K562 (cell line): ENCODE data around the gene UBE2M. TPM values are rescaled to one million over a fixed set of nuclear protein-coding genes. Genes with fewer than 3 reads are reported as not detected.
A peak's percentile ranks its signal among the peaks of the same experiment; 100 is the strongest.

Experiments
- ATAC-seq: fragments of 200-7000 bp; cut with Tn5 transposase; 3 replicates; pipeline ENCODE4 v1.9.1; 2020; ENCODE audit warnings: moderate library complexity
- BruUV-seq: library from RNA; stranded (reverse); fragments of 400-500 nt; replicated peaks from 2 replicates; lab custom pipeline; 2021; lab: Mats Ljungman, UMichigan
- CTCF ChIA-PET: fragments of 300-600 bp; formaldehyde crosslinking; extraction: SDS; loops from one replicate; lab custom pipeline; 2021; ENCODE audit warnings: low intra/inter-chr PET ratio; lab: Yijun Ruan, JAX
- POLR2A ChIA-PET: fragments of 300-600, 350-650 bp; sonication (Branson Sonifier 250); formaldehyde crosslinking; extraction: SDS; loops from one replicate; lab custom pipeline; 2021; ENCODE audit warnings: antibody characterized with exemption, inconsistent platforms; lab: Yijun Ruan, JAX
- DNase-seq, 4 experiments: peaks; one replicate each; pipeline versions ENCODE4 v3.0.0 to v3.0.0-alpha.2; 2011 to 2018; ENCODE audit warnings: low spot score in 3 of 4, mixed read lengths in 3 of 4; ENCODE audit errors: extremely low read depth in 1 of 4
- FAIRE-seq: peaks from 2 replicates; lab custom pipeline; 2011; peaks lifted over from hg19 to GRCh38; lab: Jason Lieb, UNC
- H2AFZ ChIP-seq: 2 replicates; pipeline ENCODE4 v1.6.0; 2011; ENCODE audit warnings: low read depth, low read length, control low read depth, inconsistent platforms
- H3K27ac ChIP-seq: fragments of 200-600 bp; 3 replicates; pipeline ENCODE4 v1.8.0; 2011; ENCODE audit warnings: low read depth, mild to moderate bottlenecking, control low read depth, inconsistent platforms, low read length, moderate library complexity, mixed read lengths; ENCODE audit errors: extremely low read depth
- H3K27me3 ChIP-seq, 2 experiments: fragments of 300-600 bp in 1 of 2; 2 replicates in 1 of 2; 3 replicates in 1 of 2; pipeline versions ENCODE4 v1.6.0 to v1.8.0; 2011; ENCODE audit warnings: inconsistent platforms in 2 of 2, low read length in 2 of 2, mild to moderate bottlenecking in 1 of 2, mixed read lengths in 1 of 2, moderate library complexity in 1 of 2; ENCODE audit not compliant: control insufficient read depth in 2 of 2, insufficient read depth in 2 of 2
- H3K36me3 ChIP-seq: fragments of 300-600 bp; 3 replicates; pipeline ENCODE4 v1.8.0; 2011; ENCODE audit warnings: mild to moderate bottlenecking, low read length, inconsistent platforms; ENCODE audit not compliant: control insufficient read depth, insufficient read depth
- H3K4me1 ChIP-seq, 2 experiments: fragments of 200-600 bp in 1 of 2; replicated peaks in 1 of 2; 2 replicates in 1 of 2; 3 replicates in 1 of 2; pipeline versions ENCODE4 v1.5.1 to v1.8.0; 2011; ENCODE audit warnings: inconsistent platforms in 2 of 2, low read length in 2 of 2, mild to moderate bottlenecking in 1 of 2, mixed read lengths in 1 of 2, moderate library complexity in 1 of 2; ENCODE audit not compliant: control insufficient read depth in 2 of 2, insufficient read depth in 2 of 2
- H3K4me2 ChIP-seq: 2 replicates; pipeline ENCODE4 v1.6.1; 2011; ENCODE audit warnings: low read length, control low read depth, inconsistent platforms, mixed read lengths; ENCODE audit not compliant: insufficient read depth
- H3K4me3 ChIP-seq: fragments of 200-600 bp; sonication (generic), shearing (Covaris generic); 2 replicates; pipeline ENCODE4 v1.5.1; 2016; ENCODE audit warnings: control low read depth, inconsistent platforms
- H3K79me2 ChIP-seq: fragments of 200-600 bp; 3 replicates; pipeline ENCODE4 v1.8.0; 2011; ENCODE audit warnings: low read length, inconsistent platforms; ENCODE audit not compliant: control insufficient read depth, insufficient read depth
- H3K9ac ChIP-seq, 2 experiments: 2 replicates each; pipeline versions ENCODE4 v1.6.0 to v1.6.1; 2011; ENCODE audit warnings: low read depth in 2 of 2, low read length in 2 of 2, control low read depth in 1 of 2, inconsistent platforms in 1 of 2, mild to moderate bottlenecking in 1 of 2, mixed read lengths in 1 of 2; ENCODE audit not compliant: insufficient read depth in 1 of 2
- H3K9me1 ChIP-seq: one replicate; pipeline ENCODE4 v1.6.0; 2011; ENCODE audit warnings: inconsistent platforms, mild to moderate bottlenecking, low read length, moderate library complexity; ENCODE audit not compliant: control insufficient read depth, insufficient read depth
- H3K9me3 ChIP-seq: replicated peaks from 2 replicates; pipeline ENCODE4 v1.5.1; 2011; ENCODE audit warnings: low read depth, low read length, inconsistent platforms; ENCODE audit not compliant: control insufficient read depth, insufficient read depth
- H4K20me1 ChIP-seq: replicated peaks from 2 replicates; pipeline ENCODE4 v1.6.1; 2011; ENCODE audit warnings: low read length, inconsistent platforms, mixed read lengths; ENCODE audit not compliant: control insufficient read depth, insufficient read depth
- AFF1 ChIP-seq, 2 experiments: fragments of 450-650 bp; IDR thresholded peaks; 2 replicates each; pipeline ENCODE4 v1.6.1; 2018; ENCODE audit warnings: mild to moderate bottlenecking in 2 of 2, low read depth in 1 of 2; ENCODE audit not compliant: partially characterized antibody in 2 of 2
- FOS ChIP-seq: IDR thresholded peaks from 3 replicates; pipeline ENCODE4 v1.6.1; 2011; ENCODE audit not compliant: insufficient read length; ENCODE audit errors: extremely low read depth
- GABPA ChIP-seq: fragments of 200-800 bp; sonication (Bioruptor generic); conservative IDR thresholded peaks from 2 replicates; pipeline ENCODE4 v1.6.1; 2016; ENCODE audit warnings: low read depth, missing genetic modification characterization, missing compliant biosample characterization
- HDAC8 ChIP-seq: fragments of 450-650 bp; IDR thresholded peaks from 2 replicates; pipeline ENCODE4 v1.6.1; 2016; ENCODE audit warnings: mild to moderate bottlenecking, missing genetic modification characterization, moderate library complexity, missing compliant biosample characterization
- HNRNPUL1 ChIP-seq: fragments of 200-400 bp; formaldehyde crosslinking; IDR thresholded peaks from 2 replicates; pipeline ENCODE4 v1.6.1; 2017; ENCODE audit warnings: low read length
- KLF10 ChIP-seq: fragments of 250-450 bp; sonication (Bioruptor Pico); IDR thresholded peaks from 2 replicates; pipeline ENCODE4 v1.6.1; 2021; ENCODE audit warnings: matching md5 sums
- MYBL2 ChIP-seq, 2 experiments: fragments of 450-650 bp in 1 of 2; sonication (generic) in 1 of 2; formaldehyde crosslinking in 1 of 2; IDR thresholded peaks; 2 replicates each; pipeline versions ENCODE4 v1.6.1 to v1.8.1; 2017 to 2022; ENCODE audit warnings: borderline replicate concordance in 1 of 2, inconsistent platforms in 1 of 2, low read depth in 1 of 2, mild to moderate bottlenecking in 1 of 2, missing genetic modification reagents in 1 of 2, moderate library complexity in 1 of 2
- NR3C1 ChIP-seq: sonication (generic); formaldehyde crosslinking; IDR thresholded peaks from 2 replicates; pipeline ENCODE4 v1.8.1; 2022; ENCODE audit warnings: missing genetic modification reagents
- PHF8 ChIP-seq: fragments of 200-600 bp; sonication (generic); IDR thresholded peaks from 2 replicates; pipeline ENCODE4 v1.6.1; 2012; ENCODE audit warnings: mixed run types, mild to moderate bottlenecking, inconsistent platforms, low read length, moderate library complexity, borderline replicate concordance
- RBM39 ChIP-seq: fragments of 200-400 bp; formaldehyde crosslinking; optimal IDR thresholded peaks from 2 replicates; pipeline ENCODE3; 2018; ENCODE audit warnings: low read depth, low read length
- SIX5 ChIP-seq, 2 experiments: IDR thresholded peaks; 2 replicates each; pipeline ENCODE4 v1.6.1; 2011; ENCODE audit warnings: low read length in 2 of 2, borderline replicate concordance in 1 of 2, low read depth in 1 of 2, mild to moderate bottlenecking in 1 of 2, moderate library complexity in 1 of 2; ENCODE audit not compliant: insufficient read depth in 1 of 2
- SLC30A9 ChIP-seq: fragments of 250-450 bp; sonication (Bioruptor Pico); IDR thresholded peaks from 2 replicates; pipeline ENCODE4 v1.8.0; 2022; ENCODE audit warnings: mild to moderate bottlenecking, moderate library complexity
- ZBTB9 ChIP-seq: fragments of 450-650 bp; formaldehyde crosslinking; IDR thresholded peaks from 2 replicates; pipeline ENCODE4 v1.4.0; 2020; ENCODE audit warnings: mild to moderate bottlenecking, moderate library complexity
- ZNF3 ChIP-seq: fragments of 250-450 bp; sonication (Bioruptor Pico); IDR thresholded peaks from 2 replicates; pipeline ENCODE4 v1.5.0; 2021; ENCODE audit warnings: mild to moderate bottlenecking, moderate library complexity
- WGBS: fragments of 100-300 bp; shearing (Covaris generic); methylation state at CpG from one replicate; pipeline ENCODE4 v1.1.6; 2016; ENCODE audit warnings: low coverage, mixed read lengths; ENCODE audit not compliant: insufficient coverage; ENCODE audit errors: missing lambda C conversion rate; 5-methylcytosine and 5-hydroxymethylcytosine counted together
- in situ Hi-C: fragments of 300-500 bp; cut with MboI; formaldehyde crosslinking; loops from 4 replicates; pipeline ENCODE4 v1.15.0; 2018; ENCODE audit warnings: inconsistent platforms, mixed read lengths
- intact Hi-C: fragments of 100-400 bp; cut with micrococcal nuclease; formaldehyde crosslinking; loops from 2 replicates; pipeline ENCODE4 v1.14.2; 2022
- polyA plus RNA-seq, 8 experiments: library from polyadenylated mRNA; depleted of rRNA in 4 of 8; stranded (reverse) in 5 of 8; unstranded in 3 of 8; fragments of >200 nt; fragmentation: Nextera tagmentation in 2 of 8; fragmentation: Illumina TruSeq in 1 of 8; extraction: Ambion mirVana in 2 of 8; extraction: Trizol in 1 of 8; gene quantifications; 2 replicates each; pipeline versions ENCODE4 v1.2.1 to v1.2.3, GENCODE V29; 2011 to 2014; ENCODE audit warnings: inconsistent platforms in 1 of 8, missing spikeins in 1 of 8
- total RNA-seq, 7 experiments: library from RNA; depleted of rRNA in 6 of 7; stranded (reverse); fragments of >200 nt in 6 of 7; fragmentation: Illumina TruSeq in 2 of 7; extraction: Trizol in 2 of 7; gene quantifications; 2 replicates each; pipeline versions ENCODE4 v1.2.1 to v1.2.3, GENCODE V29; 2011 to 2021; ENCODE audit warnings: low replicate concordance in 1 of 7

Gene UBE2M
- total and polyA plus RNA-seq, 9 of the 15 experiments (the other 6 are each of a cell fraction or from before 2014, with no cell fraction given) = 0.92 to 163 (median 85.7) TPM

GRCh38 chr19:58572818-58573657 lies 14.6 kb upstream of the UBE2M start, which contains the start of gene MZF1:
TSS of gene MZF1 (minus strand) at chr19:58573335. CDS start at chr19:58571389, 1,946 bp downstream.
- DNase-seq (peak; percentile 92 to 100 (median 94)), FAIRE-seq (peak; percentile 99), ATAC-seq (peak; percentile 77)
- peaks cover 25 to 35% of the 10 kb centered on the region in 2 experiments; a peak in 4 of 5 replicates for H3K4me1 ChIP-seq
- peaks cover 38% of the 10 kb centered on the region; the same call in 2 of the 3 replicates for H3K36me3 ChIP-seq
- H3K4me2 ChIP-seq = peak within 1 kb of the TSS; percentile 96
- peak within 1 kb of the TSS; percentile 95 to 97 for H3K9ac ChIP-seq
- in situ Hi-C loops = no loop called here
- H2AFZ ChIP-seq = peak within 1 kb of the TSS; percentile 99
- peaks cover 27% of the 10 kb centered on the region for H3K79me2 ChIP-seq
- H3K9me3 ChIP-seq = no peaks in the 10 kb centered on the region
- peak within 1 kb of the TSS; percentile 99 for H3K27ac ChIP-seq
- intact Hi-C loops = no loop called here
- peak within 1 kb of the TSS; percentile 71 for H3K4me3 ChIP-seq
- H3K27me3 ChIP-seq = no peaks in the 10 kb centered on the region
- WGBS = under 1% methylated on average over 70 of the region's 75 CpGs
- ChIA-PET CTCF (no interaction called here), POLR2A (interaction anchor here (0.5 to 2.9 kb wide), 4 partner anchors 9 to 231 kb away, joined by 3 to 24 read pairs (median 3); no protein-coding TSS in a partner anchor)
- no peaks in the 10 kb centered on the region for H3K9me1 ChIP-seq
- BruUV-seq = TSS peak; percentile 42
- H4K20me1 ChIP-seq = no peaks in the 10 kb centered on the region
- TF ChIP-seq GABPA (tag) (peak; percentile 94), ZBTB9 (CRISPR knock-in tag) (peak; percentile 73; the same call in 1 of the 2 replicates), ZNF3 (CRISPR knock-in tag) (no peak), HNRNPUL1 (no peak), SIX5 (IDR thresholded peaks at IDR 0.05; ENCODE audit: borderline replicate concordance in 1 of 2, insufficient read depth in 1 of 2, low read depth in 1 of 2, low read length in 2 of 2) (peak; percentile 46 to 71; a peak in 3 of 4 replicates), RBM39 (peak; percentile 85), PHF8 (peak; percentile 73), FOS (peak; percentile 57), AFF1 (IDR thresholded peaks at IDR 0.05; ENCODE audit: low read depth in 1 of 2, partially characterized antibody in 2 of 2) (peak; percentile 34 to 90), KLF10 (CRISPR knock-in tag) (no peak), MYBL2 (IDR thresholded peaks at IDR 0.05; ENCODE audit: low read depth) (no peak), MYBL2 (CRISPR knock-in tag; IDR thresholded peaks at IDR 0.05; ENCODE audit: borderline replicate concordance) (no peak), HDAC8 (no peak), NR3C1 (CRISPR knock-in tag) (no peak), SLC30A9 (CRISPR knock-in tag) (no peak)
